ES-I3 (cell line): ENCODE measurements around the gene PRPF19.
A peak's percentile ranks its signal among the peaks of the same experiment; 100 is the strongest.

Source experiments
- H3K36me3 ChIP-seq: 2 replicates; pipeline ENCODE4 v1.6.1; 2013; ENCODE audit warnings: mild to moderate bottlenecking, low read length, control low read depth, moderate library complexity; ENCODE audit not compliant: insufficient read depth
- H3K4me1 ChIP-seq: 2 replicates; pipeline ENCODE4 v1.6.1; 2013; ENCODE audit warnings: mild to moderate bottlenecking, control low read depth, low read length; ENCODE audit not compliant: insufficient read depth
- H3K9ac ChIP-seq: 2 replicates; pipeline ENCODE4 v1.6.1; 2013; ENCODE audit warnings: low read depth, mild to moderate bottlenecking, low read length, moderate library complexity
- H3K9me3 ChIP-seq: 2 replicates; pipeline ENCODE4 v1.6.1; 2013; ENCODE audit warnings: mild to moderate bottlenecking, low read length, moderate library complexity; ENCODE audit not compliant: control insufficient read depth, insufficient read depth

PRPF19 gene

GRCh38 chr11:60924110-60924905 is 17.9 kb upstream of the PRPF19 start, which contains the start of gene TMEM132A:
TMEM132A (plus strand) TSS chr11:60924460; CDS start chr11:60924634, 174 bp downstream.
- Histone ChIP-seq H3K9me3 (peaks cover 3% of the 10 kb centered on the region; the same call in 1 of the 2 replicates), H3K36me3 (peaks cover 4% of the 10 kb centered on the region), H3K4me1 (peaks cover 4% of the 10 kb centered on the region; the same call in 1 of the 2 replicates), H3K9ac (peak within 1 kb of the TSS; percentile 75)

- peaks cover 3% of the 10 kb centered on the region; the same call in 1 of the 2 replicates for H3K9me3 ChIP-seq
- H3K36me3 ChIP-seq: peaks cover 4% of the 10 kb centered on the region
- peak overlapping the region; percentile 75; the same call in 1 of the 2 replicates for H3K9ac ChIP-seq
- H3K4me1 ChIP-seq: peaks cover 9% of the 10 kb centered on the region; the same call in 1 of the 2 replicates
These were observed 17.4 kb upstream of the PRPF19 start for GRCh38 chr11:60923800-60924109.

GRCh38 chr11:60923326-60923725 is 16.9 kb upstream of the PRPF19 start:
- Histone ChIP-seq H3K4me1 (peaks cover 9% of the 10 kb centered on the region; the same call in 1 of the 2 replicates), H3K9me3 (peaks cover 3% of the 10 kb centered on the region; the same call in 1 of the 2 replicates), H3K36me3 (peaks cover 4% of the 10 kb centered on the region), H3K9ac (no peak overlapping the region)

GRCh38 chr11:60922906-60923305 is 16.5 kb upstream of the PRPF19 start:
- H3K9me3 ChIP-seq: peaks cover 3% of the 10 kb centered on the region; the same call in 1 of the 2 replicates
- peaks cover 4% of the 10 kb centered on the region for H3K36me3 ChIP-seq
- H3K9ac ChIP-seq: no peak overlapping the region
- H3K4me1 ChIP-seq: peaks cover 9% of the 10 kb centered on the region; the same call in 1 of the 2 replicates

GRCh38 chr11:60921777-60922335 is 15.5 kb upstream of the PRPF19 start:
- peaks cover 9% of the 10 kb centered on the region; the same call in 1 of the 2 replicates for H3K4me1 ChIP-seq
- H3K9me3 ChIP-seq: peaks cover 3% of the 10 kb centered on the region; the same call in 1 of the 2 replicates
- H3K9ac ChIP-seq: no peak overlapping the region
- H3K36me3 ChIP-seq: peaks cover 4% of the 10 kb centered on the region; the same call in 1 of the 2 replicates

- H3K9ac ChIP-seq: no peak overlapping the region
- H3K9me3 ChIP-seq: peaks cover 3% of the 10 kb centered on the region; the same call in 1 of the 2 replicates
- H3K36me3 ChIP-seq: peaks cover 4% of the 10 kb centered on the region; the same call in 1 of the 2 replicates
- peaks cover 9% of the 10 kb centered on the region; the same call in 1 of the 2 replicates for H3K4me1 ChIP-seq
These were observed 14.9 kb upstream of the PRPF19 start for GRCh38 chr11:60921259-60921658.

GRCh38 chr11:60919956-60920355 is 13.6 kb upstream of the PRPF19 start:
- 0 out of 2 replicates have a peak, but pooled peaks cover 8% of the 10 kb centered on the region for H3K4me1 ChIP-seq
- H3K36me3 ChIP-seq: peaks cover 4% of the 10 kb centered on the region; the same call in 1 of the 2 replicates
- peaks cover 3% of the 10 kb centered on the region; the same call in 1 of the 2 replicates for H3K9me3 ChIP-seq
- no peak overlapping the region for H3K9ac ChIP-seq

GRCh38 chr11:60919320-60919719 is 12.9 kb upstream of the PRPF19 start:
- no peak overlapping the region for H3K9ac ChIP-seq
- H3K9me3 ChIP-seq: peaks cover 3% of the 10 kb centered on the region; the same call in 1 of the 2 replicates
- H3K36me3 ChIP-seq: peaks cover 4% of the 10 kb centered on the region; the same call in 1 of the 2 replicates
- 0 out of 2 replicates have a peak, but pooled peaks cover 8% of the 10 kb centered on the region for H3K4me1 ChIP-seq

- peaks cover 3% of the 10 kb centered on the region; the same call in 1 of the 2 replicates for H3K9me3 ChIP-seq
- H3K4me1 ChIP-seq: 0 out of 2 replicates have a peak, but pooled peaks cover 8% of the 10 kb centered on the region
- H3K36me3 ChIP-seq: peaks cover 4% of the 10 kb centered on the region; the same call in 1 of the 2 replicates
- H3K9ac ChIP-seq: no peak overlapping the region
These were observed 12.5 kb upstream of the PRPF19 start for GRCh38 chr11:60918939-60919265.

- no peak overlapping the region for H3K9ac ChIP-seq
- H3K36me3 ChIP-seq: peaks cover 4% of the 10 kb centered on the region; the same call in 1 of the 2 replicates
- peaks cover 8% of the 10 kb centered on the region for H3K4me1 ChIP-seq
- H3K9me3 ChIP-seq: peaks cover 1% of the 10 kb centered on the region; the same call in 1 of the 2 replicates
These were observed 12.0 kb upstream of the PRPF19 start for GRCh38 chr11:60918251-60918938.

GRCh38 chr11:60917267-60917666 is 10.9 kb upstream of the PRPF19 start:
- H3K9me3 ChIP-seq: no peaks in the 10 kb centered on the region
- peaks cover 20% of the 10 kb centered on the region for H3K4me1 ChIP-seq
- H3K9ac ChIP-seq: no peak overlapping the region
- H3K36me3 ChIP-seq: peaks cover 4% of the 10 kb centered on the region; the same call in 1 of the 2 replicates

GRCh38 chr11:60916669-60917206 is 10.4 kb upstream of the PRPF19 start:
- H3K4me1 ChIP-seq: peaks cover 20% of the 10 kb centered on the region
- H3K36me3 ChIP-seq: peaks cover 4% of the 10 kb centered on the region; the same call in 1 of the 2 replicates
- no peak overlapping the region for H3K9ac ChIP-seq
- no peaks in the 10 kb centered on the region for H3K9me3 ChIP-seq

GRCh38 chr11:60915248-60915914 is 9.0 kb upstream of the PRPF19 start:
- peak overlapping the region; percentile 87 for H3K9ac ChIP-seq
- peaks cover 20% of the 10 kb centered on the region for H3K4me1 ChIP-seq
- H3K36me3 ChIP-seq: peaks cover 3% of the 10 kb centered on the region; the same call in 1 of the 2 replicates
- no peaks in the 10 kb centered on the region for H3K9me3 ChIP-seq
